Measurements from ENCODE around the gene VASN. TPM values are rescaled to one million over a fixed set of nuclear protein-coding genes. Genes with fewer than 3 reads are reported as not detected.

Gene VASN
- total RNA-seq, 2 donors from 2014 or later = 14.3 to 22.1 TPM

GRCh38 chr16:4370570-4371356 is 885 bp upstream of the VASN start:
- H3K27ac ChIP-seq = peak overlapping the region in 3 of 4 donors; percentile 78 to 89 (median 85)
- no peaks in the 10 kb centered on the region for H3K36me3 ChIP-seq (replicated peaks in 1 of 2; ENCODE audit: insufficient read depth in 1 of 2, low read depth in 2 of 2)
- TF ChIP-seq CTCF (IDR thresholded peaks at IDR 0.05) (no peak), POLR2A (IDR thresholded peaks at IDR 0.05) (no peak)
- H3K4me1 ChIP-seq = peaks cover 45% of the 10 kb centered on the region
- WGBS, 2 donors = 76 to 77% methylated on average over 6 to 14 of the region's 14 CpGs
- H3K4me3 ChIP-seq = no peak overlapping the region
- peak; percentile 40 to 65 (median 46) for DNase-seq
- no peaks in the 10 kb centered on the region for H3K27me3 ChIP-seq
- no peak for ATAC-seq
- intact Hi-C loops (cut with DNase I) = no loop called here
- H3K9me3 ChIP-seq = no peaks in the 10 kb centered on the region

GRCh38 chr16:4372001-4372577 is 441 bp downstream of the VASN start:
- Histone ChIP-seq H3K9me3 (no peaks in the 10 kb centered on the region), H3K36me3 (replicated peaks in 1 of 2; ENCODE audit: insufficient read depth in 1 of 2, low read depth in 2 of 2) (no peaks in the 10 kb centered on the region), H3K4me3 (peak overlapping the region; percentile 46 to 57), H3K4me1 (peaks cover 58% of the 10 kb centered on the region), H3K27ac (peak overlapping the region; percentile 78 to 89 (median 86)), H3K27me3 (no peaks in the 10 kb centered on the region)
- intact Hi-C loops (cut with DNase I) = no loop called here
- peak; percentile 10 for ATAC-seq
- TF ChIP-seq CTCF (IDR thresholded peaks at IDR 0.05) = no peak
- TF ChIP-seq POLR2A (IDR thresholded peaks at IDR 0.05) = no peak
- 2% methylated on average over 43 of the region's 43 CpGs; no CpG with 5 or more reads in 1 of the 2 donors for WGBS, 2 donors
- DNase-seq = peak in 1 of 4 donors; percentile 42

- 37 to 57% methylated on average over 1 to 8 of the region's 10 CpGs for WGBS, 2 donors
- DNase-seq (peak; percentile 57 to 78 (median 75)), ATAC-seq (peak; percentile 23)
- Histone ChIP-seq H3K36me3 (replicated peaks in 1 of 2; ENCODE audit: insufficient read depth in 1 of 2, low read depth in 2 of 2) (no peaks in the 10 kb centered on the region), H3K27ac (peak overlapping the region; percentile 78 to 89 (median 86)), H3K4me1 (peaks cover 63% of the 10 kb centered on the region), H3K9me3 (no peaks in the 10 kb centered on the region), H3K27me3 (no peaks in the 10 kb centered on the region), H3K4me3 (peak overlapping the region; percentile 46 to 57)
- intact Hi-C loops (cut with DNase I) = no loop called here
- TF ChIP-seq CTCF (IDR thresholded peaks at IDR 0.05) (peak in 1 of 7 experiments; percentile 2), POLR2A (IDR thresholded peaks at IDR 0.05) (peak; percentile 29 to 72 (median 68))
Measured at GRCh38 chr16:4372578-4373355, 1.1 kb downstream of the VASN start.

GRCh38 chr16:4373356-4373908 is 1.8 kb downstream of the VASN start:
- WGBS, 2 donors = 0 to 14% methylated on average over 1 to 9 of the region's 9 CpGs
- TF ChIP-seq POLR2A (IDR thresholded peaks at IDR 0.05) = no peak
- TF ChIP-seq CTCF (IDR thresholded peaks at IDR 0.05) = no peak
- no peaks in the 10 kb centered on the region for H3K9me3 ChIP-seq
- no peak for ATAC-seq
- H3K4me3 ChIP-seq = no peak overlapping the region
- intact Hi-C loops (cut with DNase I) = no loop called here
- peak in 1 of 4 donors; percentile 40 for DNase-seq
- H3K27ac ChIP-seq = peak overlapping the region; percentile 78 to 89 (median 86)
- H3K27me3 ChIP-seq = no peaks in the 10 kb centered on the region
- no peaks in the 10 kb centered on the region for H3K36me3 ChIP-seq (replicated peaks in 1 of 2; ENCODE audit: insufficient read depth in 1 of 2, low read depth in 2 of 2)
- peaks cover 69% of the 10 kb centered on the region for H3K4me1 ChIP-seq

Data from body of pancreas (tissue), 4 donors.